ENCODE measurements around the gene CCT6B. TPM values are rescaled to one million over a fixed set of nuclear protein-coding genes. Genes with fewer than 3 reads are reported as not detected.
A peak's percentile ranks its signal among the peaks of the same experiment; 100 is the strongest.

Gene CCT6B, protein sequence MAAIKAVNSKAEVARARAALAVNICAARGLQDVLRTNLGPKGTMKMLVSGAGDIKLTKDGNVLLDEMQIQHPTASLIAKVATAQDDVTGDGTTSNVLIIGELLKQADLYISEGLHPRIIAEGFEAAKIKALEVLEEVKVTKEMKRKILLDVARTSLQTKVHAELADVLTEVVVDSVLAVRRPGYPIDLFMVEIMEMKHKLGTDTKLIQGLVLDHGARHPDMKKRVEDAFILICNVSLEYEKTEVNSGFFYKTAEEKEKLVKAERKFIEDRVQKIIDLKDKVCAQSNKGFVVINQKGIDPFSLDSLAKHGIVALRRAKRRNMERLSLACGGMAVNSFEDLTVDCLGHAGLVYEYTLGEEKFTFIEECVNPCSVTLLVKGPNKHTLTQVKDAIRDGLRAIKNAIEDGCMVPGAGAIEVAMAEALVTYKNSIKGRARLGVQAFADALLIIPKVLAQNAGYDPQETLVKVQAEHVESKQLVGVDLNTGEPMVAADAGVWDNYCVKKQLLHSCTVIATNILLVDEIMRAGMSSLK
- polyA plus RNA-seq (0.84 and 2.1 TPM in 2 replicates), polyA minus RNA-seq (2.3 and 3.4 TPM in 2 replicates)

DNA sequence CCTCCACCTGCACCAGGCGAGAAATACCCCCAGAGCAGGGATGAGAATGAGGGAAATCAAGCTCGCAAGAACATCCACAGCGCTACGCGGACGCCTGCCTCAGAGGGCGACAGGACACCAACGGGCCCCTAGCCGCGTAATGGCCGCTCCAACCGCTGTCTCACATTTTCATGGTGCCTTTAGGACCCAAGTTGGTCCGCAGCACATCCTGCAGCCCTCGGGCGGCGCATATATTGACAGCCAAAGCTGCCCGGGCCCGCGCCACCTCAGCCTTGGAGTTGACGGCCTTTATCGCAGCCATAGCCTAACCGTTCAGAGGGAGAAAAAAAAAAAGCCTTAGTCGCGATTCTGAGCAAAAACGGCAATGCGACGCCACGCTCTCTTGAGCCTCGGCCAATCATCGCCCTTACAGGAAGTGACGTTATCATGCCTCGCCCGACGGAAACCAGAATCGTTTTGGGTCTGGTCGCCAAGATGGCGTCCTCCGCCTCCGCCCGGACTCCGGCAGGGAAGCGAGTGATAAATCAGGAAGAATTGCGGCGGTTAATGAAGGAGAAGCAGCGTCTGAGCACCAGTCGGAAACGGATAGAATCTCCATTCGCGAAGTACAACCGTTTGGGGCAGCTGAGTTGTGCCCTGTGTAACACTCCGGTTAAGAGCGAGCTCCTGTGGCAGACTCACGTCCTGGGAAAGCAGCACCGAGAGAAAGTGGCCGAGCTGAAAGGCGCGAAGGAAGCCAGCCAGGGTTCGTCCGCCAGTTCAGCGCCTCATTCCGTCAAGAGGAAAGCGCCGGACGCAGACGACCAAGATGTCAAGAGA is at the start of gene CCT6B, which contains the start of gene ZNF830:
Gene CCT6B, minus strand, starts transcription at position 368 of the 819 bp plus-strand sequence. Its CDS starts 67 bp downstream, at position 301.
Gene ZNF830, plus strand, starts transcription at position 448 of the 819 bp plus-strand sequence. Its CDS starts 27 bp downstream, at position 475.
- no peaks in the 10 kb centered on the region for H3K9me3 ChIP-seq (ENCODE audit: low read length)
- H3K36me3 ChIP-seq (ENCODE audit: insufficient read depth, low read length): no peaks in the 10 kb centered on the region
- no peaks in the 10 kb centered on the region for H4K20me1 ChIP-seq (ENCODE audit: insufficient read depth)
- peak within 1 kb of the TSS; percentile 97 for H3K9ac ChIP-seq (ENCODE audit: low read length)
- H3K4me3 ChIP-seq (ENCODE audit: low read length): peak within 1 kb of the TSS; percentile 74
- H3K4me2 ChIP-seq (ENCODE audit: low read length): peak within 1 kb of the TSS; percentile 97
- H3K27me3 ChIP-seq (ENCODE audit: insufficient read depth, low read depth, low read length): no peaks in the 10 kb centered on the region
- no peaks in the 10 kb centered on the region for H3F3A ChIP-seq (ENCODE audit: insufficient read depth, low read length, poor library complexity, severe bottlenecking)
- peaks cover 20% of the 10 kb centered on the region for H3K79me2 ChIP-seq (replicated peaks; ENCODE audit: insufficient read depth, low read length)
- TF ChIP-seq MXI1 (conservative IDR thresholded peaks at IDR 0.05; ENCODE audit: poor library complexity, severe bottlenecking): peak; percentile 87
- peak; percentile 65 for TF ChIP-seq SMC3 (conservative IDR thresholded peaks at IDR 0.05; ENCODE audit: poor library complexity)
- TF ChIP-seq RAD21 (conservative IDR thresholded peaks at IDR 0.05): peak; percentile 58
- TF ChIP-seq EZH2 (IDR thresholded peaks at IDR 0.05; ENCODE audit: borderline replicate concordance, insufficient read depth, low read length, poor library complexity, severe bottlenecking): no peak
- peak; percentile 94 for TF ChIP-seq TAF1 (IDR thresholded peaks at IDR 0.05; ENCODE audit: low read depth)
- TF ChIP-seq, protein P1, sequence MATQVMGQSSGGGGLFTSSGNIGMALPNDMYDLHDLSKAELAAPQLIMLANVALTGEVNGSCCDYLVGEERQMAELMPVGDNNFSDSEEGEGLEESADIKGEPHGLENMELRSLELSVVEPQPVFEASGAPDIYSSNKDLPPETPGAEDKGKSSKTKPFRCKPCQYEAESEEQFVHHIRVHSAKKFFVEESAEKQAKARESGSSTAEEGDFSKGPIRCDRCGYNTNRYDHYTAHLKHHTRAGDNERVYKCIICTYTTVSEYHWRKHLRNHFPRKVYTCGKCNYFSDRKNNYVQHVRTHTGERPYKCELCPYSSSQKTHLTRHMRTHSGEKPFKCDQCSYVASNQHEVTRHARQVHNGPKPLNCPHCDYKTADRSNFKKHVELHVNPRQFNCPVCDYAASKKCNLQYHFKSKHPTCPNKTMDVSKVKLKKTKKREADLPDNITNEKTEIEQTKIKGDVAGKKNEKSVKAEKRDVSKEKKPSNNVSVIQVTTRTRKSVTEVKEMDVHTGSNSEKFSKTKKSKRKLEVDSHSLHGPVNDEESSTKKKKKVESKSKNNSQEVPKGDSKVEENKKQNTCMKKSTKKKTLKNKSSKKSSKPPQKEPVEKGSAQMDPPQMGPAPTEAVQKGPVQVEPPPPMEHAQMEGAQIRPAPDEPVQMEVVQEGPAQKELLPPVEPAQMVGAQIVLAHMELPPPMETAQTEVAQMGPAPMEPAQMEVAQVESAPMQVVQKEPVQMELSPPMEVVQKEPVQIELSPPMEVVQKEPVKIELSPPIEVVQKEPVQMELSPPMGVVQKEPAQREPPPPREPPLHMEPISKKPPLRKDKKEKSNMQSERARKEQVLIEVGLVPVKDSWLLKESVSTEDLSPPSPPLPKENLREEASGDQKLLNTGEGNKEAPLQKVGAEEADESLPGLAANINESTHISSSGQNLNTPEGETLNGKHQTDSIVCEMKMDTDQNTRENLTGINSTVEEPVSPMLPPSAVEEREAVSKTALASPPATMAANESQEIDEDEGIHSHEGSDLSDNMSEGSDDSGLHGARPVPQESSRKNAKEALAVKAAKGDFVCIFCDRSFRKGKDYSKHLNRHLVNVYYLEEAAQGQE (IDR thresholded peaks at IDR 0.05; ENCODE audit: borderline replicate concordance): peak; percentile 91
- TF ChIP-seq POLR2AphosphoS5 (IDR thresholded peaks at IDR 0.05): peak; percentile 94
- TF ChIP-seq EP300 (conservative IDR thresholded peaks at IDR 0.05; ENCODE audit: poor library complexity, severe bottlenecking): peak; percentile 72
- TF ChIP-seq, protein P2, sequence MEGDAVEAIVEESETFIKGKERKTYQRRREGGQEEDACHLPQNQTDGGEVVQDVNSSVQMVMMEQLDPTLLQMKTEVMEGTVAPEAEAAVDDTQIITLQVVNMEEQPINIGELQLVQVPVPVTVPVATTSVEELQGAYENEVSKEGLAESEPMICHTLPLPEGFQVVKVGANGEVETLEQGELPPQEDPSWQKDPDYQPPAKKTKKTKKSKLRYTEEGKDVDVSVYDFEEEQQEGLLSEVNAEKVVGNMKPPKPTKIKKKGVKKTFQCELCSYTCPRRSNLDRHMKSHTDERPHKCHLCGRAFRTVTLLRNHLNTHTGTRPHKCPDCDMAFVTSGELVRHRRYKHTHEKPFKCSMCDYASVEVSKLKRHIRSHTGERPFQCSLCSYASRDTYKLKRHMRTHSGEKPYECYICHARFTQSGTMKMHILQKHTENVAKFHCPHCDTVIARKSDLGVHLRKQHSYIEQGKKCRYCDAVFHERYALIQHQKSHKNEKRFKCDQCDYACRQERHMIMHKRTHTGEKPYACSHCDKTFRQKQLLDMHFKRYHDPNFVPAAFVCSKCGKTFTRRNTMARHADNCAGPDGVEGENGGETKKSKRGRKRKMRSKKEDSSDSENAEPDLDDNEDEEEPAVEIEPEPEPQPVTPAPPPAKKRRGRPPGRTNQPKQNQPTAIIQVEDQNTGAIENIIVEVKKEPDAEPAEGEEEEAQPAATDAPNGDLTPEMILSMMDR (IDR thresholded peaks at IDR 0.05; ENCODE audit: poor library complexity, severe bottlenecking): peak; percentile 36
- H3K9me2 ChIP-seq (ENCODE audit: insufficient read depth, low read length): no peaks in the 10 kb centered on the region
- peak within 1 kb of the TSS; percentile 99 for H3K27ac ChIP-seq (ENCODE audit: low read length)
- peak within 1 kb of the TSS; percentile 98 for H2AFZ ChIP-seq (ENCODE audit: low read depth, low read length)

DNA sequence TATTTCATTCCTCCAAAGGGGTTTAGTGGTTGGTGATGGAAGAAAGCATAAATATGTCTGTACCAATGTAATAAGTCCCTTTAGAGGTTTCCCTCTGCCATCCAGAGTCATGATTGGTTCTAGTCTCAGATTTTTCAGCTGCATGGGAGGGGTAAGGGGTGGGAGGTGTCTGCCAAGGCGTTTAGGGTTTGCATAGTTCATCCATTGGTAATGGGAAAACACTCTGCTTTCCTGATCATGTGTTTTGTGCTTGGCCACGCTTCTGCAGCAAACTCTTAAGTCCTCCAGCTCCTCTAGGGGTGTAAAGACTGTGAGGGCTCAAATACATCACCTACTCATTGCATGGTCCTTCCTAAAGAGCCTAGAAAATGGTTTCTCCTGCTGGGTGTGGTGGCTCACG is 48.8 kb upstream of the CCT6B start:
- Histone ChIP-seq H3K79me2 (replicated peaks; ENCODE audit: insufficient read depth, low read length) (no peaks in the 10 kb centered on the region), H3K9ac (ENCODE audit: low read length) (no peak overlapping the region), H3K4me3 (ENCODE audit: low read length) (no peak overlapping the region), H3K27me3 (ENCODE audit: insufficient read depth, low read depth, low read length) (no peaks in the 10 kb centered on the region), H3K27ac (ENCODE audit: low read length) (no peak overlapping the region), H3K4me2 (ENCODE audit: low read length) (no peak overlapping the region), H3K9me3 (ENCODE audit: low read length) (no peaks in the 10 kb centered on the region), H3K36me3 (ENCODE audit: insufficient read depth, low read length) (no peaks in the 10 kb centered on the region), H2AFZ (ENCODE audit: low read depth, low read length) (no peak overlapping the region), H3K9me2 (ENCODE audit: insufficient read depth, low read length) (no peaks in the 10 kb centered on the region), H3F3A (ENCODE audit: insufficient read depth, low read length, poor library complexity, severe bottlenecking) (no peaks in the 10 kb centered on the region), H4K20me1 (ENCODE audit: insufficient read depth) (no peaks in the 10 kb centered on the region)
- TF ChIP-seq TAF1 (IDR thresholded peaks at IDR 0.05; ENCODE audit: low read depth): no peak
- no peak for TF ChIP-seq RAD21 (conservative IDR thresholded peaks at IDR 0.05)
- TF ChIP-seq EZH2 (IDR thresholded peaks at IDR 0.05; ENCODE audit: borderline replicate concordance, insufficient read depth, low read length, poor library complexity, severe bottlenecking): no peak
- TF ChIP-seq, protein P2 (IDR thresholded peaks at IDR 0.05; ENCODE audit: poor library complexity, severe bottlenecking): no peak
- TF ChIP-seq POLR2AphosphoS5 (IDR thresholded peaks at IDR 0.05): no peak
